GM21576 (cell line): ENCODE measurements around the gene CKAP4.
A peak's percentile ranks its signal among the peaks of the same experiment; 100 is the strongest.

Experiments
- ATAC-seq: cut with Tn5 transposase; IDR thresholded peaks from one replicate; pipeline ENCODE4 v1.9.1; 2021; ENCODE audit warnings: mild to moderate bottlenecking, moderate library complexity; ENCODE audit not compliant: unreplicated experiment

CKAP4 gene

GRCh38 chr12:106274575-106275121 is 26.8 kb upstream of the CKAP4 start:
- ATAC-seq: no peak

DNA sequence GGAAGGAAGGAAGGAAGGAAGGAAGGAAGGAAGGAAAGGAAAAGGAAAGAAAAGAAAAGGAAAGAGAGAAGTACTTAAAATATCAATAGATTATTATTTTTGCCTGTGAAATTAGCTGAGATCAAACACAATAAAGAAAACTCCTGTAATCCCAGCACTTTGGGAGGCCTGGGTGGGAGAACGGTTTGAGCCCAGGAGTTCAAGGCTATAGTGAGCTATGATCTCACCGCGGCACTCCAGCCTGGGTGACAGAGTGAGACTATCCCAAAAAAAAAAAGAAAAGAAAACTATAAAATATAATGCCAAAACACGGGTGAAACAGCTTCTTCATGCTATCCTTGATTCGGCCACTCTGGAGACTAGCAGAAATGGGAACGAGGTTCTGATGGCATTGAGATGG is 26.2 kb upstream of the CKAP4 start:
- ATAC-seq: no peak

DNA sequence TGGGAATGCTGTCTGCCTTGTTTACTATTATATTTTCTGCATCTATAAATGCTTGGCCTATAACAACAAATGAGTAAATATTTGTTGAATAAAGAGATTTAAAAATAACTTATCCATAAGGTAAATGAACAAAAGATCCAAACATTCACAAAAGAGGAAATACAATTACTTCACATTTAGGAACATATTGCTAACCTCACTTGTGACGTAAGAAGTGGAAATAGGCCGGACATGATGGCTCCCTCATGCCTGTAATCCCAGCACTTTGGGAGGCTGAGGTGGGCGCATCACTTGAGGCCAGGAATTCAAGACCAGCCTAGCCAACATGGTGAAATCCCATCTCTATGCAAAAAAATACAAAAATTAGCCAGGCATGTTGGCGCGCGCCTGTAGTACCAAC is 25.7 kb upstream of the CKAP4 start:
- ATAC-seq: no peak

- no peak for ATAC-seq
Observed at GRCh38 chr12:106271575-106272505, 24.0 kb upstream of the CKAP4 start.

- no peak for ATAC-seq
Observed at GRCh38 chr12:106269150-106269771, 21.4 kb upstream of the CKAP4 start.

DNA sequence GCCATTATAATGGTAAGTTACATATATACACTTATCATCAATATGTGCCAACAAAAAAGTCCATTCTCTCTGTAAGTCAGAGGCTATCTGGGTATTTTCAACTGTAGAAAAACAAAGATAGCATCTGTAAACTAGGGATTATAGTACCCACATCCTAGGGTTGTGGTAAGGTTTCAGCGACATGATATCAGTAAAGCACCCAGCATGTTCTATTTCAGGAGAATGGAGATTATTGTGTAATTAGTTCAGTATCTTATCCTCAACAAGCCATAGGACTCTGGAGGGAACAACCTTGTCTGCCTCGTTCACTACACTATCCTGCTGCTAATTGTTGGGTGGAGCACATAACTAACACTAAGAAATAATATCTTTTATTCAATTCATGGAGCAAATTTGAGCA is 19.7 kb upstream of the CKAP4 start:
- ATAC-seq: no peak

DNA sequence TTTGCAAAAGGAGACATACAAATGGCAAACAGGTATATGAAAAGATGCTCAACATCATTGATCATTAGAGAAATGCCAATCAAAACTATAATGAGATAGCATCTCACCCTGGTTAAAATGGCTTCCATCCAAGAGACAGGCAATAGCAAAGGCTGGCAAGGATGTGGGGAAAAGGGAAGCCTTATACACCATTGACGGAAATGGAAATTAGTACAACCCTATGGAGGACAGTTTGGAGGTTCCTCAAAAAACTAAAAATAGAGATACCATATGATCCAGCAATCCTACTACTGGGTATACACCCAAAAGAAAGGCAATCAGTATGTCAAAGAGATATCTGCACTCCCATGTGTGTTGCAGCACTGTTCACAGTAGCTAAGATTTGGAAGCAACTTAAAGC is 17.3 kb upstream of the CKAP4 start:
- ATAC-seq: no peak

DNA sequence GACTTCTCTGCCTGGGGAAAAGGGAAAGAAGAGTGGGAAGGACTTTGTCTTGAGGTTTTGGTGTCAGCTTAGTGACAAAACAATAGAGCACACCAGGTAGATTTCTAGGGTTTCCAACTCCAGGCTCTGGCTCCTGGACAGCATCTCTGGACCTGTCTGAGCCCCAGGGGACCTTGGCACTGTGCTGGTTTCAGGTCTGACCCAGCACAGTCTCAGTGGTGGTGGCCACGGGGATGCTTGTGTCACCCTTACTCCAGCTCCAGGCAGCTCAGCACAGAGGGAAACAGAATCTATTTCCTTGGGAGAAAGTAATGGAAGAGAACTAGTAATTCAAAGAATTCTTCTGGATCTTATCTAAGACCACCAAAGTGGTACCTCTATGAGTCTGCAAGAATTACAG is 11.1 kb upstream of the CKAP4 start:
- no peak for ATAC-seq

DNA sequence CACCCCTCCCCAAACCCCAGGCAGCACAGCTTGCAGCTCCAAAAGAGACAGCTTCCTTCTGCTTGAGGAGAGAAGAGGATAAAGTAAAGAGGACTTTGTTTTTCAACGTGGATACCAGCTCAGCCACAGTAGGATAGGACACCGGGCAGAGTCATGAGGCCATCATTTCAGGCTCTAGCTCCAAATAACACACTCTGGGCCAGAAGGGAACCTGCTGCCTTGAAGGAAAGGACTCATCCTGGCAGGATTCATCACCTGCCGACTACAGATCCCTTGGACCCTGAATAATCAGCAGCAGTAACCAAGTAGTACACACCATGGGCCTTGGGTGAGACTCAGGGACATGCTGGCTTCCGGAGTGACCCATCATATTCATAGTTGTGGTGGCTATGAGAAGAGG is 10.4 kb upstream of the CKAP4 start:
- no peak for ATAC-seq

GRCh38 chr12:106256524-106256923 is 8.7 kb upstream of the CKAP4 start:
- ATAC-seq: no peak

GRCh38 chr12:106255952-106256351 is 8.1 kb upstream of the CKAP4 start:
- ATAC-seq: no peak

GRCh38 chr12:106255493-106255892 is 7.7 kb upstream of the CKAP4 start:
- no peak for ATAC-seq

DNA sequence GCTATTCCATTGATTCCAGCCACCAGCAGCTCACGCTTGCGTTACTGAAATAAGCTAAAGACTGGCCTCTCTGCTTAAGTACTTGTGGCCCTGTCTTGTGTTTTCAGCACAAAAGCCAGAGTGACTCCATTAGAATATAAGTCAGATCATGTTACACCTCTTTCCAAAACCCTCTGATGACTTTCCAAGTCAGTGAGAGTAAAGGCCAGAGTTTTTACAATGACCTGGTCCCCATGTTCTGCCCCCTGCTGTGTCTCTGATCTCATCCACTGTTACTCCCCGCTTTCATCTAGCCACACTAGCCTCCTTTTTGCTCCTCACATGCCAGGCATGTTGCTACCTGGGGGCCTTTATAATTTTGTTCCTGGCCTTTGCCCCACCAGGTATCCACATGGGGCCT is 6.9 kb upstream of the CKAP4 start:
- ATAC-seq: no peak

DNA sequence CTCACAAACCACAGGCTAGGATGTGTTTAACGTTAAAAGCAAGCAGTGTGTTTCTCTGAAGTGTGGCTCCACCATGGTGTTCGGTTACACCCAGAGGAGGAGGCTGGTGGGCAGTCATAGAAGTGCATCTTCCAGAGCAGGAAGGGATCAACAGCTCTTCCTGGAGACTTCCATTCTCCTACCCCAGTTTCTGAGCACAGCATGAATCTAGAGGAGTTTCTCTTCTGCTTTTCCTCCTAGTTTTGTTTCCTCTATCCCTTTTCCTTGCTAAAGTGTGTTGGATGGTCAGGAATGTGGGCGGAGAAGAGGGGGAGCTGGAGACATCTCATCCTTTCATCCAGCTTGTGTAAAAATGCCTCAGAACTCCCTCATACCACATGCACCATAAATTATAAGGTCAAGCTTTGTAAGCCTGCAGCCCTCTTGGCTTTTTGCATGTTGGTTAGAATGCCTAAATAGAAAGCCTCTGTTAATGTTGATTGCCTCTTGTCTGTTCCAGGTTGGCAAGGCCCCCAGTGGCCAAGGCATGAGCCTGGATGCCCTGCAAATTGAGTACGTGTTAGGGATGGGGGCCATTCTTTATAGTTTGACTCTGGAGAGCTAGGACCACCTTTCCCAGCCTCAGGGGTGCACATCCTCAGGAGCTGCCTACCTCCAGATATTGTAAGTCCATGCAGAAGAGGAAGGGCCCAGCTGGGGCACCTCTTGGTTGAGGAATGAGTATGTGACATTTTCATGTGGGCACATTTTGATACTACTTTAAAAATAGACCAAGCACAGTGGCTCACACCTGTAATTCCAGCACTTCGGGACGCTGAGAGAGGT is 4.0 kb upstream of the CKAP4 start:
- ATAC-seq: no peak

GRCh38 chr12:106249411-106250135 is 1.8 kb upstream of the CKAP4 start:
- ATAC-seq: peak; percentile 84

DNA sequence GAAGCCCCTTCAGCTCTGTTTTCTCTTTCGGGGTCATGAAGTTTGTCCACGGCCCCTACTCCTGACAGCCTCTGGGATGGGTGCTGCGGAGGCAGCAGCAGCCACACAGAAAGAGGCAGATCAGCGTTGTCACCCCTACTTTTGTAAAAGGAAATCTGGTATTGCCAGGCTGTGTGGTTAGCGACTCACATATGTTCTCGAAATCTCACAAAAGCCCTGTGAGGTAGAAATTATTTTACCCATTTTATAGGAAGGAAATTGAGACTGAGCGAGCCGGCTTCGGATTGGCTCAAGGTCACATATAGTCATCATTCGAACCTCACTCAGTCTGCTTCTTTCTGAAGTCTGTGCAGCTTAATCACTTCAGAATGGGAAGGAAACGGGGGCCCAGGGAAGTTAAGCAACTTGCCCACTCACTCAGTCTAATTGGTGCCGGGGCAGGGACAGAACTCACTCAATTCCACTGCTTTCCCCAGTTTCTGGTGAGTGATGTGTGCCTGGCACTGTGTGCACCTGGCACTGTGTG is 1.1 kb upstream of the CKAP4 start:
- ATAC-seq: no peak

GRCh38 chr12:106248312-106248845 is 559 bp upstream of the CKAP4 start:
- peak; percentile 2 for ATAC-seq

DNA sequence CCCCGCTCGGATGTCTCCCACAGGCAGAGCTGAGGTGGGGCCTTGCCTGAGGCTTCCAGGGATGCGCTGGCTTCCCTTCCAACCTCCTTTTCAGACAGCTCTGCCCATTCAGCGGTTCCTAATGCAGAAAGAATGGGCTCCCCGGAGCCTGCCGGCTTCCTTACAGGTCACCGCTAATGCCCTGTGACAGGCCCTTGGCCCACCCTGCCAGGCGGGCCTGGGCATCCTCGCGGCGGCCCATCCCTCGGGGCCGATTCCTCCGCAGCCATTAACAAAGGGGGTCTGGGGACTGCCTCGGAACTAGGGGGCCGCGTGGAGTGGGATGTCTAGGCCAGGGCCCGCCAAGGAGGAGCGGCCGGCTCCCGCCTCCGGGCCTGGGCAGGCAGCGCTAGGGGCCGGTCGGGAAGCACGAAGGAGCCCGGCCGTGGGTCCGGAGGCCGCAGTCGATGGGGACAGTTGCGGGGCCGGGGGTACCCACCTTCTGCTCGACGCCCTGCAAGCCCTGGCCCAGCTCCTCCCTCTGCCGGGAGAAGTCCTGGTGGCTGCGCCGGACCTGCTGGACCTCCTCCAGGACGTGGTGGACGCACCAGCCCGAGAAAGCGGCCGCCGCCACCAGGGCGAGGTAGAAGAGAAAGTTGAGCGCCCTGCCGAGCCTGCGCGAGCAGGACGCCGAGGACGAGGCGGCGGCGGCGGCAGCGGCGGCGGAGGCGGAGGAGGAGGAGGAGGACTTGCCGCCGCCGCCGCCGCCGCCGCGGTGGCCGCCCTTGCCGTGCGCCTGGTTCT is 738 bp downstream of the CKAP4 start:
- no peak for ATAC-seq

GRCh38 chr12:106245767-106246166 is 2.1 kb downstream of the CKAP4 start:
- no peak for ATAC-seq
